Subcutaneous abdominal adipose tissue (tissue), 5 donors: Measurements from ENCODE around the gene PABPN1.

Experiments
- H3K27ac ChIP-seq: one replicate; pipeline ENCODE4 v1.7.0; 2013; ENCODE audit warnings: low read depth, mild to moderate bottlenecking, inconsistent platforms, low read length, moderate library complexity
- H3K27me3 ChIP-seq, 5 donors: one replicate each; pipeline ENCODE4 v1.7.0; 2013; ENCODE audit warnings: low read length in 5 of 5, inconsistent platforms in 1 of 5; ENCODE audit not compliant: control insufficient read depth in 5 of 5, insufficient read depth in 4 of 5
- H3K36me3 ChIP-seq, 5 donors: one replicate each; pipeline ENCODE4 v1.7.0; 2013; ENCODE audit warnings: low read length in 5 of 5; ENCODE audit not compliant: control insufficient read depth in 5 of 5, insufficient read depth in 5 of 5
- H3K4me1 ChIP-seq, 5 donors: one replicate each; pipeline ENCODE4 v1.7.0; 2013; ENCODE audit warnings: low read length in 5 of 5, mild to moderate bottlenecking in 3 of 5, moderate library complexity in 1 of 5; ENCODE audit not compliant: control insufficient read depth in 5 of 5, insufficient read depth in 5 of 5
- H3K4me3 ChIP-seq, 5 donors: one replicate each; pipeline ENCODE4 v1.7.0; 2013; ENCODE audit warnings: low read length in 5 of 5, low read depth in 1 of 5
- H3K9ac ChIP-seq, 5 donors: one replicate each; pipeline ENCODE4 v1.7.0; 2013; ENCODE audit warnings: low read length in 5 of 5, mild to moderate bottlenecking in 4 of 5, moderate library complexity in 3 of 5
- H3K9me3 ChIP-seq, 5 donors: one replicate each; pipeline ENCODE4 v1.7.0; 2013; ENCODE audit warnings: low read length in 5 of 5; ENCODE audit not compliant: control insufficient read depth in 5 of 5
- donor health status: healthy.
- donor health status: healthy.
- donor health status: healthy.
- donor health status: healthy.
- donor health status: healthy.

PABPN1 gene

GRCh38 chr14:23348297-23348655 lies 27.0 kb downstream of the PABPN1 start:
- Histone ChIP-seq H3K9ac (no peak overlapping the region), H3K4me3 (no peak overlapping the region), H3K27ac (no peak overlapping the region), H3K36me3 (no peaks in the 10 kb centered on the region), H3K9me3 (no peaks in the 10 kb centered on the region), H3K27me3 (peaks cover 2 to 20% (median 10%) of the 10 kb centered on the region in 5 donors), H3K4me1 (peaks cover 2 to 18% (median 17%) of the 10 kb centered on the region in 5 donors)

- no peak overlapping the region for H3K27ac ChIP-seq
- H3K4me3 ChIP-seq, result no peak overlapping the region
- peaks cover 2 to 20% (median 10%) of the 10 kb centered on the region in 5 donors for H3K27me3 ChIP-seq
- no peaks in the 10 kb centered on the region for H3K36me3 ChIP-seq
- no peak overlapping the region for H3K9ac ChIP-seq
- peaks cover 2 to 18% (median 17%) of the 10 kb centered on the region in 5 donors for H3K4me1 ChIP-seq
- H3K9me3 ChIP-seq, result no peaks in the 10 kb centered on the region
Measured at GRCh38 chr14:23349156-23349845, 28.0 kb downstream of the PABPN1 start.

GRCh38 chr14:23351681-23352505 lies 30.6 kb downstream of the PABPN1 start:
- peaks cover 2 to 18% (median 17%) of the 10 kb centered on the region in 5 donors for H3K4me1 ChIP-seq
- H3K36me3 ChIP-seq, result peaks cover 0 to 2% (median 0%) of the 10 kb centered on the region in 5 donors
- H3K9ac ChIP-seq, result peak overlapping the region in 2 of 5 donors; percentile 23 to 45
- H3K27me3 ChIP-seq, result peaks cover 2 to 22% (median 10%) of the 10 kb centered on the region in 5 donors
- no peak overlapping the region for H3K27ac ChIP-seq
- peak overlapping the region in 4 of 5 donors; percentile 58 to 68 (median 64) for H3K4me3 ChIP-seq
- H3K9me3 ChIP-seq, result no peaks in the 10 kb centered on the region

- peak within 1 kb of the TSS in 2 of 5 donors; percentile 23 to 45 for H3K9ac ChIP-seq
Measured at GRCh38 chr14:23352506-23353432, 31.5 kb downstream of the PABPN1 start, which contains the start of gene SLC22A17. SLC22A17 (minus strand) TSS chr14:23352887.

GRCh38 chr14:23353433-23353780 lies 32.1 kb downstream of the PABPN1 start:
- Histone ChIP-seq H3K36me3 (peaks cover 0 to 15% (median 7%) of the 10 kb centered on the region in 5 donors), H3K27ac (no peak overlapping the region), H3K4me1 (peaks cover 2 to 18% (median 17%) of the 10 kb centered on the region in 5 donors), H3K27me3 (peaks cover 2 to 19% (median 10%) of the 10 kb centered on the region in 5 donors), H3K4me3 (no peak overlapping the region), H3K9me3 (no peaks in the 10 kb centered on the region), H3K9ac (no peak overlapping the region)

More at GRCh38 chr14:23352506-23353432, 31.5 kb downstream of the PABPN1 start, which contains the start of gene SLC22A17:
- Histone ChIP-seq H3K27ac (no peak within 1 kb of the TSS), H3K9me3 (no peaks in the 10 kb centered on the region), H3K4me3 (peak within 1 kb of the TSS; percentile 37 to 68 (median 63)), H3K4me1 (peaks cover 2 to 18% (median 17%) of the 10 kb centered on the region in 5 donors), H3K27me3 (peaks cover 2 to 19% (median 10%) of the 10 kb centered on the region in 5 donors), H3K36me3 (peaks cover 0 to 9% (median 7%) of the 10 kb centered on the region in 5 donors)

GRCh38 chr14:23354990-23355389 lies 33.7 kb downstream of the PABPN1 start:
- Histone ChIP-seq H3K4me1 (peaks cover 2 to 18% (median 17%) of the 10 kb centered on the region in 5 donors), H3K9ac (no peak overlapping the region), H3K4me3 (no peak overlapping the region), H3K9me3 (no peaks in the 10 kb centered on the region), H3K27me3 (peaks cover 2 to 19% (median 10%) of the 10 kb centered on the region in 5 donors), H3K27ac (no peak overlapping the region), H3K36me3 (peaks cover 0 to 25% (median 13%) of the 10 kb centered on the region in 5 donors)

GRCh38 chr14:23355871-23356435 lies 34.7 kb downstream of the PABPN1 start:
- Histone ChIP-seq H3K9ac (no peak overlapping the region), H3K4me3 (no peak overlapping the region), H3K27ac (no peak overlapping the region), H3K27me3 (peaks cover 2 to 17% (median 10%) of the 10 kb centered on the region in 5 donors), H3K4me1 (peaks cover 2 to 21% (median 17%) of the 10 kb centered on the region in 5 donors), H3K36me3 (peaks cover 0 to 30% (median 14%) of the 10 kb centered on the region in 5 donors), H3K9me3 (no peaks in the 10 kb centered on the region)

GRCh38 chr14:23356662-23357061 lies 35.4 kb downstream of the PABPN1 start:
- Histone ChIP-seq H3K4me1 (peaks cover 2 to 20% (median 16%) of the 10 kb centered on the region in 5 donors), H3K27ac (no peak overlapping the region), H3K4me3 (no peak overlapping the region), H3K9me3 (no peaks in the 10 kb centered on the region), H3K36me3 (peaks cover 0 to 30% (median 14%) of the 10 kb centered on the region in 5 donors), H3K27me3 (peaks cover 0 to 10% (median 4%) of the 10 kb centered on the region in 5 donors), H3K9ac (no peak overlapping the region)

GRCh38 chr14:23357261-23357660 lies 36.0 kb downstream of the PABPN1 start:
- peaks cover 0 to 30% (median 14%) of the 10 kb centered on the region in 5 donors for H3K36me3 ChIP-seq

More at GRCh38 chr14:23357261-23357660, 36.0 kb downstream of the PABPN1 start:
- H3K4me3 ChIP-seq, result no peak overlapping the region
- H3K27me3 ChIP-seq, result peaks cover 0 to 4% (median 0%) of the 10 kb centered on the region in 5 donors
- peaks cover 2 to 19% (median 16%) of the 10 kb centered on the region in 5 donors for H3K4me1 ChIP-seq
- H3K9me3 ChIP-seq, result no peaks in the 10 kb centered on the region
- H3K9ac ChIP-seq, result no peak overlapping the region
- no peak overlapping the region for H3K27ac ChIP-seq
